SKM-1 (cell line): ENCODE measurements around the gene TTLL9.

Experiments
- DNase-seq: peaks from one replicate; lab custom pipeline; 2025; ENCODE audit not compliant: unreplicated experiment; lab: John Stamatoyannopoulos, UW

Gene TTLL9

GRCh38 chr20:31939661-31940060 is 69.2 kb downstream of the TTLL9 start:
- no peak for DNase-seq

- DNase-seq, result no peak
Measured at GRCh38 chr20:31943052-31943471, 72.6 kb downstream of the TTLL9 start.

- DNase-seq, result no peak
Measured at GRCh38 chr20:31945319-31945718, 74.9 kb downstream of the TTLL9 start.

GRCh38 chr20:31945785-31946184 is 75.4 kb downstream of the TTLL9 start:
- DNase-seq, result no peak

GRCh38 chr20:31948008-31948407 is 77.6 kb downstream of the TTLL9 start:
- DNase-seq, result no peak

GRCh38 chr20:31949877-31950646 is 79.6 kb downstream of the TTLL9 start:
- DNase-seq, result no peak

GRCh38 chr20:31951203-31951529 is 80.7 kb downstream of the TTLL9 start:
- no peak for DNase-seq

- peak; percentile 95 for DNase-seq
Measured at GRCh38 chr20:31951530-31952453, 81.4 kb downstream of the TTLL9 start, which contains the start of gene PDRG1. PDRG1 (minus strand) TSS chr20:31952046; CDS start chr20:31951961, 85 bp downstream.

- DNase-seq, result no peak
Measured at GRCh38 chr20:31953556-31954148, 83.2 kb downstream of the TTLL9 start.

- no peak for DNase-seq
Measured at GRCh38 chr20:31954500-31954899, 84.1 kb downstream of the TTLL9 start.

- DNase-seq, result no peak
Measured at GRCh38 chr20:31956556-31957526, 86.4 kb downstream of the TTLL9 start.

GRCh38 chr20:31962761-31963160 is 92.3 kb downstream of the TTLL9 start:
- no peak for DNase-seq

GRCh38 chr20:31963889-31964288 is 93.5 kb downstream of the TTLL9 start:
- no peak for DNase-seq

GRCh38 chr20:31966991-31967655 is 96.7 kb downstream of the TTLL9 start:
- no peak for DNase-seq

GRCh38 chr20:31967830-31968249 is 97.4 kb downstream of the TTLL9 start, which contains the start of gene XKR7:
XKR7 (plus strand) TSS chr20:31968151; CDS start chr20:31968176, 25 bp downstream.
- no peak for DNase-seq

- DNase-seq, result no peak
Measured at GRCh38 chr20:31968291-31969126, 98.1 kb downstream of the TTLL9 start.

- DNase-seq, result no peak
Measured at GRCh38 chr20:31969991-31970390, 99.6 kb downstream of the TTLL9 start.

- DNase-seq, result no peak
Measured at GRCh38 chr20:31972471-31973021, 102.1 kb downstream of the TTLL9 start.

- no peak for DNase-seq
Measured at GRCh38 chr20:31974296-31974695, 103.9 kb downstream of the TTLL9 start.
